Measurements from ENCODE around the gene KIF18B.

KIF18B gene
- 0 to 0.07 reads per million in 2 donors for total RNA-seq

- DNase-seq: peak; percentile 78
Observed at GRCh38 chr17:44947461-44948314, at the start of gene KIF18B. Gene KIF18B (minus strand): TSS chr17:44947773. CDS start chr17:44936344, 11,429 bp downstream.

- DNase-seq: no peak
Observed at GRCh38 chr17:44996304-44996703, 48.7 kb upstream of the KIF18B start.

DNA sequence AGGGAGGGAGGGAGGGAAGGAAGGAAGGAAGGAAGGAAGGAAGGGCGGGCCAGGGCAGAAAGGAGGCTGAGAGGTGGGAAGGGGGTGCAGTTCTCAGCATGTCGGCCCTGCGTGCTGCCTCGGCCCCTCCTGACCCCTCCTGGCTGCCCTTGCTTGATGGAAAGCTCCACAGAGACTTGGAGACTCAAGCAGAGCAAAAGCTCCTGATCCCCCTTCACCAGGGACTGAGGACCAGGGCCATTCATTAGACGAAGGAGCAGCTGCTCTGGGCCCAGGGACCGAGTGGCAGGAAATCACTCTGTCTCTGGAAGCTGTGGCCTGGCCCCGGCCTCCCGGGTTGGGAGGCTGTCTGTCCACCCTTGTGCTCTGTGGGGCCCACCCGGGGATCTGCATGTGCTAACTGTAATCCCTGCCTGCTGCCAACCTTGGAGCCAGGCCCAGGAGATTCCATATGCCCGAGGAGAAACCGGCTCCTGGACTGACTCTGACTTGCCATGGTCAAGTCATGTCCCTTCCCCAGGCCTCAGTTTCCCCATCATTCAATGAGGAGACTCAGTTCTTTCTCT is 47.9 kb upstream of the KIF18B start:
- DNase-seq: no peak

DNA sequence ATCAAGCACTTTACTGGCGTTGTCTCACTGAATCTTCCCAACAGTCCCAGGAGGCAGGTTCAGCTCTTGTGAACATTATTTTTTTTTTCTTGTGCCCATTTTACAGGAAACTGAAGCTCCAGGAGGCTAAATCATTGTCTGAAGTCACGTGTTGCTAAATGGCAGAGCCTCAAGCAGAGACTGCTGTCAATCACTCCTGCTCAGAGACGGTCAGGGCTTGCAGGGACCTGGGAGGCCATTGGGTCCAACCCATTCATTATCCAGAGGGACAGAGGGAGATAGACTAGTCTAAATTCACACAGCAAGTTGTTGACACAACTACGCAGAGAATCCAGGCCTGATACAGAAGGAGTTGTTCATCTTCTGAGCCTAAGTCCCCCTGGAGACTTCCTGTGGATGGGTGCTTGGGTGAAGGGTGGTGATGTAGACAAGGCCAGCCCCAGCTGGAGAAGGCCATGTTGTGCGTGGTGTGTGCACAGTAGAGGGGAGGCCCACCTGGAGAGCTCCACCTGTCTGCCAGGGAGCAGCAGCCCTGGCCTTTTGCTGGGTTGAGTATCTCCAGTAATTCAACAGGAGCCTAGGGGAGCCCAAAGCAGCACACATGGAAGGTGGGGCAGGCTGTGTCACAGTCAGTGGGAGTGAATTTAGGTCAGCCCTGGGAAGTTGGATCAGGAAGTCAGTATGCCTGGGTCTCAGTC is 44.8 kb upstream of the KIF18B start:
- no peak for DNase-seq

GRCh38 chr17:44990994-44991393 is 43.4 kb upstream of the KIF18B start:
- no peak for DNase-seq

DNA sequence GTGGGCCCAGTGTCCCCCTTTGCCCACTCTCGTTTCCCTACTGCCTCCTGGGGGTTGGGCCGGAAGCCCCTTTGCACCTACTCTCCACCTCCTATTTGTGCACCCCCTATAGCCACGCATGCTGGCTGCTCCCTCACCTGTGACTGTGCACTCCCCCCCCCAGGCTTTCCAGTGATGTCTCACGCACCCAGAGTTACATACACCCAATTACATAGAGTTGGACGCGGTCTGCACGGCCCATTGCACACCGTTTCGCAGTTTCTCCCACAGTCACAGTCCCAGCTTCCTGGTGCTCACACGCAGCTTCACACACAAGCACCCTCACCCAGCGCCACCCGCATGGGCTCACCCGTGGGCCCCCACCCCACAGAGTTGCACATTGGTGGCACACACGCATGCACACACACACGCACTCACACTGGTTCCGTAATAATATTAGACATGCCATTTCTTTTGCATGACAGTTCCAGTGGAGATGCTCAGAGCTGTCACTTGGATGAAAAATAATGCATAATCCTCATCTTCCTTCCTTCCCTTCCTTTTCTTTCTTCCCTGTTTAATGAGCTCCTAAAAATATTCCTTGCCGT is 42.1 kb upstream of the KIF18B start:
- DNase-seq: no peak

DNA sequence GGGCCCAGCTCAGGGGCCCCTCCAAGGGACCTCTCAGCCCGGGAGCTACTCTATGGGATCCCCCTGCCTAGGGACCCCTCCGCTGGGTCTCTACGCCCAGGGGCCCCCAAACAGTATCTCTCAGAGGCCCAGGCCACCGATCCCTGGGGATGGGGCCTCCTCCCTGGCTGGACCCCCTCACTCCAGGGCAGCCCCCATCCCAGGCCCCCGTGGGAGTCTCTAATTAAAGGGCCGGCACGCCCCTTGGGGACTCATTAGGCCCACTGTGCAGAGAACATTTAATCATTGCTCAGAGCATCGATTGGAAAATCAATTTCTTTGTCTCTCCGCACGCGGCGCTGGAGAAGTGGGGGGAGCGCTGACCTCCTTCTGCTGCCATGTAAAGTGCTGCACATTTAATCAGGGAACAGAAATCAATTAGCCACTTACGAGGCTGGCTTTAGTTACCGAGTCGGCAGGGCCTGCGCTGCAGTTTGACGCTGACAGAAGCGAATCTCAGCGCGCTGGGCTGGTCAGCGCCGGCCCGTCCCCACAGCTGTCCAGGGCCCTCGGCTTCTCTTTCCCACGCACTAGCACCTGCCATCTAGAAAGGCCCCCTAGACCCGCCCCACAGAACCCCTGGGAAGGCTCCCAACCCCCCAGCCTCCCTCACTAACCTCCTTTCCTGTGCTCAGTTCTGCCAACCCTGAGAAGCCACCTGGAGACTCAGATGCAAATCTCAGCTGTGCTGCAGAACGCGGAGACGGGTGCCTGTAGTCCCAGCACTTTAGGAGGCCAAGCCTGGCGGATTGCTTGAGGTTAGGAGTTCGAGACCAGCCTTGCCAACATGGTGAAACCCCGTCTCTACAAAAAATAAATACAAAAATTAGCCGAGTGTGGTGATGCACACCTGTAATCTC is 40.7 kb upstream of the KIF18B start:
- DNase-seq: no peak

GRCh38 chr17:44983563-44983962 is 36.0 kb upstream of the KIF18B start:
- no peak for DNase-seq

- DNase-seq: no peak
Observed at GRCh38 chr17:44982113-44982702, 34.6 kb upstream of the KIF18B start.

GRCh38 chr17:44981221-44981968 is 33.8 kb upstream of the KIF18B start:
- no peak for DNase-seq

GRCh38 chr17:44979426-44979995 is 31.9 kb upstream of the KIF18B start:
- DNase-seq: no peak

DNA sequence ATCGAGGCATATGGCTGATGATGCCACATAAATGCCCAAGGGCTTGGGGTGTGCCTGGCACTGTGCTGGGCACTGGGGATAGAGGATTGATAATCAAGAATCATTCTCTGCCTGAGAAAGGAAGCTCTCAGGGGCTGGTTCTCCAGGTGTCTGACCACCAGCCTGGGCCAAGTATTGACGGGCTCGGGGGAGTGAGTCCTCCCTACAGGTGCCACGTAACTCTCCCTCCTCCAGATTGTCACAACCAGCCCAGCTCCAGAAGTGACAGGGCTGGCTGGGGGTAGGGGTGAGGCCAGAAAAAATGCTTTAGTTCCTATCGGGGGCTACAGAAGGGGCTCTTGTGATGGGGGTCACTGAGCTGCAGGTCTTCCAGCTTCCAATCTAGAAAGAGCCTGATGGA is 31.2 kb upstream of the KIF18B start:
- DNase-seq: no peak

DNA sequence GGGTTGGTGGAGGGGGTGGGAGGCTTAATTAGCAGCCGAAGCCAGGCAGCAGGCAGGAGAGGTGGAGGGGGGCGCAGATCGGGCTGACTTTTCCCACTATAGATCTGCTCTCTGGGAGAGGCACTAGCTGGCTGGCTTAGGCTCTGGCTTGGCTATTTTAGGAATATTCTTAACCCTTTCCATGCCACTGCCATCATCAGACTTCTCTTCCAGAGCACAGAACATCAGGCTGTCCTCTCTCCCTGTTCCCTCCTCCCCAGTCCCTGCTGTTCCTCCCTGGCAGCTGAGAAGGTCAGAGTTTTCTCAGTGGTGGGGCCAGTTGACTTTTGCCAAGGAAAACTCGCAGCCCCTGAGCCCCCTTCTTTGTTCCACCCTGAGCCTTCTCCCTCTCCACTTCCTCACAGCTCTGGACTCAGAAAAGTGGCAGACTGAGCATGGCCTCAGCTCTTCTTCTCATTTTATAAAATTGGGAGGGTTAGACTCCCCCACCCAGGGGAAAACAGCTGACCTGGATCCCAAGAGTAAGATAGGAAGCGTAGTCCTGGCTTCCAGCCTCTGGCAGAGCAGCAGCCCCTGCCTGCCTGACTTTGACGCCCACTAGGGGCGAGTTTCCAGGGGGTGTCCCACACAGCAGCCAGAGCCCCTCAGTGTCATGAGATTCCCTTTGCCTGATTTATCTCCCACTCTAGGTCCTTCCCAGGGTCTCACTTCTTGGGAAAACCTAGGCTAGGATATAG is 30.4 kb upstream of the KIF18B start:
- DNase-seq: no peak

DNA sequence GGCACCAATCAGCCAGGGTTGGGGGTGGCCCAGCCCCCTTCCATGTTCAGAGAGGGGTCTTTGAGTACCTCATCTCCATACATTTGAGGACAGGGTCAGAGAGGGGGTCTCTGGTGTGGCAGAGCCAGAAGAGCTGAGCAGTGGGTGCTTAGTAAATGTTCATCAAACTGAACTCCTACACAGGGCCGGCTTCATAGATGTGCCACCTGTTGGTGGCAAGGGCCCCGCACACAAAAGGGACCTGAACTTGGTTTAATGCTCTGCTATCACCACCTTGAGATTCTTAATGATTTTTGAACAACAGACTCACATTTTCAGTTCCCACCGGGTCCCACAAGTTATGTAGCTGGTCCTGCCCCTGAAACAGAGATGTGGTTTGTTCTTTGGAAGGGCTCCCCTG is 29.5 kb upstream of the KIF18B start:
- DNase-seq: no peak

GRCh38 chr17:44976206-44976605 is 28.6 kb upstream of the KIF18B start:
- DNase-seq: no peak

GRCh38 chr17:44972953-44973352 is 25.4 kb upstream of the KIF18B start:
- DNase-seq: no peak

- no peak for DNase-seq
Observed at GRCh38 chr17:44971776-44972483, 24.4 kb upstream of the KIF18B start.

GRCh38 chr17:44970136-44970741 is 22.7 kb upstream of the KIF18B start:
- DNase-seq: no peak

All from T-helper 9 cell (primary cell).